OCI-LY1 (cell line): ENCODE data around the gene IKZF2.

Experiments
- CTCF ChIP-seq: fragments of 200-600 bp; sonication (generic), shearing (Covaris generic); IDR thresholded peaks from 2 replicates; pipeline ENCODE4 v1.5.1; 2017; ENCODE audit warnings: mild to moderate bottlenecking, antibody characterized with exemption, low read length, moderate library complexity, mixed read lengths
- EZH2 ChIP-seq: fragments of 200-600 bp; sonication (generic), shearing (Covaris generic); IDR thresholded peaks from 2 replicates; pipeline ENCODE4 v1.8.0; 2017; ENCODE audit warnings: borderline replicate concordance, mixed run types, mild to moderate bottlenecking, antibody characterized with exemption, low read length, moderate library complexity, mixed read lengths

GRCh38 chr2:213161759-213162515 is 10.5 kb upstream of the IKZF2 start:
- no peak for TF ChIP-seq EZH2
- no peak for TF ChIP-seq CTCF
